Loucy (cell line): ENCODE results near the gene CELF5.

Experiments
- H2AFZ ChIP-seq: fragments of 200-600 bp; sonication (generic); 2 replicates; pipeline ENCODE4 v1.6.0; 2016; ENCODE audit warnings: antibody characterized with exemption, mild to moderate bottlenecking, low read length, moderate library complexity
- H3F3A ChIP-seq: fragments of 200-600 bp; 2 replicates; pipeline ENCODE4 v1.6.0; 2016; ENCODE audit warnings: antibody characterized with exemption, low read depth, mild to moderate bottlenecking
- H3K27me3 ChIP-seq: fragments of 200-600 bp; sonication (generic); 2 replicates; pipeline ENCODE4 v1.6.1; 2014; ENCODE audit warnings: low read length, mild to moderate bottlenecking; ENCODE audit not compliant: insufficient read depth, poor library complexity, severe bottlenecking
- H3K36me3 ChIP-seq: fragments of 200-600 bp; sonication (generic); 2 replicates; pipeline ENCODE4 v1.6.1; 2016; ENCODE audit warnings: low read length; ENCODE audit not compliant: insufficient read depth
- H3K4me1 ChIP-seq: fragments of 200-600 bp; sonication (generic); 2 replicates; pipeline ENCODE4 v1.5.1; 2014; ENCODE audit warnings: low read length, mild to moderate bottlenecking; ENCODE audit not compliant: insufficient read depth, poor library complexity, severe bottlenecking
- H3K4me2 ChIP-seq: fragments of 200-600 bp; sonication (generic); 2 replicates; pipeline ENCODE4 v1.6.0; 2014; ENCODE audit warnings: antibody characterized with exemption, low read length, low read depth, mild to moderate bottlenecking; ENCODE audit not compliant: poor library complexity, severe bottlenecking
- H3K4me3 ChIP-seq: fragments of 200-600 bp; sonication (generic); 2 replicates; pipeline ENCODE4 v1.5.1; 2014; ENCODE audit warnings: low read length, mild to moderate bottlenecking, mixed read lengths; ENCODE audit not compliant: poor library complexity, severe bottlenecking
- H3K79me2 ChIP-seq: fragments of 200-600 bp; sonication (generic); 2 replicates; pipeline ENCODE4 v1.6.1; 2014; ENCODE audit warnings: low read length; ENCODE audit not compliant: insufficient read depth
- H3K9ac ChIP-seq: fragments of 200-600 bp; sonication (generic); 2 replicates; pipeline ENCODE4 v1.6.0; 2014; ENCODE audit warnings: mild to moderate bottlenecking, low read depth, low read length, moderate library complexity; ENCODE audit not compliant: poor library complexity, severe bottlenecking
- H3K9me2 ChIP-seq: fragments of 200-600 bp; sonication (generic); replicated peaks from 2 replicates; pipeline ENCODE4 v1.6.1; 2016; ENCODE audit warnings: low read depth, low read length, mixed read lengths
- H3K9me3 ChIP-seq: fragments of 200-600 bp; sonication (generic); 2 replicates; pipeline ENCODE4 v1.6.1; 2014; ENCODE audit warnings: mild to moderate bottlenecking, antibody characterized with exemption, low read length, low read depth; ENCODE audit not compliant: insufficient read depth
- H4K20me1 ChIP-seq: fragments of 200-600 bp; sonication (generic); 2 replicates; pipeline ENCODE4 v1.6.0; 2014; ENCODE audit warnings: antibody characterized with exemption, low read length, mild to moderate bottlenecking; ENCODE audit not compliant: insufficient read depth, poor library complexity, severe bottlenecking
- CTCF ChIP-seq: fragments of 200-600 bp; sonication (generic); conservative IDR thresholded peaks from 2 replicates; pipeline ENCODE4 v1.5.1; 2014; ENCODE audit warnings: mild to moderate bottlenecking, antibody characterized with exemption, low read length
- EZH2phosphoT487 ChIP-seq: fragments of 200-600 bp; IDR thresholded peaks from 2 replicates; pipeline ENCODE4 v1.6.1; 2018; ENCODE audit warnings: antibody characterized with exemption, mild to moderate bottlenecking, moderate library complexity, borderline replicate concordance

Gene CELF5

GRCh38 chr19:3310711-3311110 is 86.2 kb downstream of the CELF5 start:
- Histone ChIP-seq H3K4me1 (no peaks in the 10 kb centered on the region), H2AFZ (no peak overlapping the region), H3K79me2 (no peaks in the 10 kb centered on the region), H3K9me2 (no peaks in the 10 kb centered on the region), H3K9me3 (no peaks in the 10 kb centered on the region), H3F3A (no peaks in the 10 kb centered on the region), H3K27me3 (no peaks in the 10 kb centered on the region), H3K4me2 (no peak overlapping the region), H3K9ac (no peak overlapping the region), H3K36me3 (no peaks in the 10 kb centered on the region), H3K4me3 (no peak overlapping the region), H4K20me1 (no peaks in the 10 kb centered on the region)
- no peak for TF ChIP-seq EZH2phosphoT487
- no peak for TF ChIP-seq CTCF

GRCh38 chr19:3313199-3313575 is 88.7 kb downstream of the CELF5 start:
- Histone ChIP-seq H2AFZ (no peak overlapping the region), H3K9me2 (no peaks in the 10 kb centered on the region), H3K79me2 (no peaks in the 10 kb centered on the region), H4K20me1 (no peaks in the 10 kb centered on the region), H3K36me3 (no peaks in the 10 kb centered on the region), H3K9me3 (no peaks in the 10 kb centered on the region), H3K27me3 (no peaks in the 10 kb centered on the region), H3K9ac (no peak overlapping the region), H3F3A (no peaks in the 10 kb centered on the region), H3K4me1 (no peaks in the 10 kb centered on the region), H3K4me3 (no peak overlapping the region), H3K4me2 (no peak overlapping the region)
- TF ChIP-seq CTCF (no peak), EZH2phosphoT487 (no peak)

GRCh38 chr19:3314962-3315675 is 90.7 kb downstream of the CELF5 start:
- no peaks in the 10 kb centered on the region for H3K9me3 ChIP-seq
- TF ChIP-seq CTCF (no peak), EZH2phosphoT487 (no peak)
- H3F3A ChIP-seq: no peaks in the 10 kb centered on the region
- H3K79me2 ChIP-seq: no peaks in the 10 kb centered on the region
- H3K4me2 ChIP-seq: no peak overlapping the region
- no peak overlapping the region for H3K9ac ChIP-seq
- H3K4me3 ChIP-seq: no peak overlapping the region
- no peaks in the 10 kb centered on the region for H3K36me3 ChIP-seq
- no peaks in the 10 kb centered on the region for H3K9me2 ChIP-seq
- no peaks in the 10 kb centered on the region for H3K4me1 ChIP-seq
- H2AFZ ChIP-seq: no peak overlapping the region
- no peaks in the 10 kb centered on the region for H4K20me1 ChIP-seq
- no peaks in the 10 kb centered on the region for H3K27me3 ChIP-seq
